Testis (tissue), 3 donors: ENCODE data around the gene DNASE1L3. TPM values are rescaled to one million over a fixed set of nuclear protein-coding genes. Genes with fewer than 3 reads are reported as not detected.

Experiments used
- DNase-seq: peaks from one replicate; pipeline ENCODE4 v3.0.0-alpha.2; 2019
- H3K27ac ChIP-seq, 2 donors: fragments of 200-600 bp; sonication (generic); one replicate each; pipeline ENCODE4 v1.5.1; 2019
- H3K27me3 ChIP-seq: fragments of 200-600 bp; sonication (generic); one replicate; pipeline ENCODE4 v1.5.1; 2019
- H3K36me3 ChIP-seq: fragments of 200-600 bp; sonication (generic); one replicate; pipeline ENCODE4 v1.5.1; 2017; ENCODE audit warnings: low read depth; ENCODE audit errors: missing control alignments
- H3K4me1 ChIP-seq: fragments of 200-600 bp; sonication (generic); one replicate; pipeline ENCODE4 v1.5.1; 2019
- H3K4me3 ChIP-seq, 2 donors: fragments of 200-600 bp; sonication (generic); one replicate each; pipeline ENCODE4 v1.5.1; 2017 to 2019
- H3K9me3 ChIP-seq: fragments of 200-600 bp; sonication (generic); one replicate; pipeline ENCODE4 v1.5.1; 2017
- POLR2A ChIP-seq: fragments of 450-650 bp; IDR thresholded peaks from one replicate; pipeline ENCODE4 v1.6.1; 2017; ENCODE audit warnings: antibody characterized with exemption, mild to moderate bottlenecking, moderate library complexity
- WGBS, 2 donors: methylation state at CpG; one replicate each; pipeline ENCODE4 v1.1.5; 2018; 5-methylcytosine and 5-hydroxymethylcytosine counted together
- intact Hi-C: fragments of 100-400 bp; cut with DNase I; formaldehyde crosslinking; loops from one replicate; pipeline ENCODE4 v1.15.1; 2023; ENCODE audit warnings: low total_unique reads
- polyA plus RNA-seq: library from polyadenylated mRNA; stranded (reverse); fragments of 350-450 nt; fragmentation: Illumina TruSeq; extraction: RNeasy Lipid Tissue Mini Kit (QIAGEN cat#74804); gene quantifications from one replicate; pipeline ENCODE4 v1.2.3, GENCODE V29; 2014; ENCODE audit warnings: low read depth, low replicate concordance; ENCODE audit not compliant: insufficient read depth
- total RNA-seq, 2 donors: library from RNA; depleted of rRNA; stranded (reverse); fragments of >200 nt; gene quantifications; one replicate each; pipeline ENCODE4 v1.2.3, GENCODE V29; 2016
- TF ChIP-seq, protein P1 (sequence below), 3 experiments: fragments of 450-650 bp in 2 of 3; fragments of 200-600 bp in 1 of 3; sonication (generic) in 1 of 3; IDR thresholded peaks; one replicate each; pipeline ENCODE4 v1.5.1; 2016 to 2019; ENCODE audit warnings: antibody characterized with exemption in 3 of 3, mild to moderate bottlenecking in 2 of 3, moderate library complexity in 1 of 3

DNASE1L3 gene
- total and polyA plus RNA-seq, 3 donors from 2014 or later = 1.2 to 8.2 (median 3.8) TPM

DNA sequence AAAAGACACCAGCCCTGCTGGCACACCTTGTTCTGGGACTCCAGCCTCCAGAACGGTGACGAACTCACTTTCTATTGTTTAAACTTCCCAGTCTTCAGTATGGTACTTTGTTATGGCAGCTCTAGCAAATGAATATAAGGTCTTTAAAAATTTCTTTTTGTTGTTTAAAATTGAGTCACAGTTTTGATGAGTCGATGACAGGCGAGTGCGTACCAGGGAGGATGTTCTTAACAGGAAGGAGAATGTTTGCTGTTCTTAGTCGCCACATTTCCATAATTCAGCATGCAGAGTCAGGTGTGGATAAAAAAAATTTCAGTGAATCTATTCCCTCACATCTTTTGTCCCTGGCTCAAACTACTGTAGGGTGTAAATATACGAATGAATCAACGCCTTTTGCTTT lies 12.4 kb downstream of the DNASE1L3 start:
- DNase-seq = no peak
- intact Hi-C loops = no loop called here
- WGBS, 2 donors = 79 to 87% methylated on average over 8 of the region's 8 CpGs
- Histone ChIP-seq H3K4me1 (peaks cover 14% of the 10 kb centered on the region), H3K4me3 (no peak overlapping the region), H3K27me3 (no peaks in the 10 kb centered on the region), H3K36me3 (no peaks in the 10 kb centered on the region), H3K27ac (peak overlapping the region in 1 of 2 donors; percentile 27), H3K9me3 (no peaks in the 10 kb centered on the region)
- no peak for TF ChIP-seq POLR2A

DNA sequence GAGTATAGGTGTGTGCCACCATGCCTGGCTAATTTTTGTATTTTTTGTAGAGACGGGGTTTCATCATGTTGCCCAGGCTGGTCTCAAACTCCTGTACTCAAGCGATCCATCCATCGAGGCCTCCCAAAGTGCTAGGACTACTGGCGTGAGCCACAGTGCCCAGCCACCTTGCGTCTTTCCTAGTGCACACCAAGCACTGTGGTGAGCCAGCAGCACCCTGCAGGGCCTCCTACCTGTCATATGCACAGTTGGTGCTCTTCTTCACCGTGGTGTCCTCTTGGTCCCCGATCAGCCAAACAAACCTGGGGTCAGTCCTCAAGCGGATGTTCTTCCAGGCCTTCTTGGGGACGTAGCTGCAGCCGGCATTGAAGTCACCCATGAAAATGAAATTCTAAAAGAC lies 13.2 kb downstream of the DNASE1L3 start:
- peaks cover 14% of the 10 kb centered on the region for H3K4me1 ChIP-seq
- H3K4me3 ChIP-seq = no peak overlapping the region
- intact Hi-C loops = no loop called here
- no peaks in the 10 kb centered on the region for H3K9me3 ChIP-seq
- WGBS, 2 donors = 92 to 99% methylated on average over 7 to 10 of the region's 10 CpGs
- no peaks in the 10 kb centered on the region for H3K27me3 ChIP-seq
- peak overlapping the region in 1 of 2 donors; percentile 27 for H3K27ac ChIP-seq
- no peaks in the 10 kb centered on the region for H3K36me3 ChIP-seq
- no peak for DNase-seq
- no peak for TF ChIP-seq POLR2A
- TF ChIP-seq, protein P1, sequence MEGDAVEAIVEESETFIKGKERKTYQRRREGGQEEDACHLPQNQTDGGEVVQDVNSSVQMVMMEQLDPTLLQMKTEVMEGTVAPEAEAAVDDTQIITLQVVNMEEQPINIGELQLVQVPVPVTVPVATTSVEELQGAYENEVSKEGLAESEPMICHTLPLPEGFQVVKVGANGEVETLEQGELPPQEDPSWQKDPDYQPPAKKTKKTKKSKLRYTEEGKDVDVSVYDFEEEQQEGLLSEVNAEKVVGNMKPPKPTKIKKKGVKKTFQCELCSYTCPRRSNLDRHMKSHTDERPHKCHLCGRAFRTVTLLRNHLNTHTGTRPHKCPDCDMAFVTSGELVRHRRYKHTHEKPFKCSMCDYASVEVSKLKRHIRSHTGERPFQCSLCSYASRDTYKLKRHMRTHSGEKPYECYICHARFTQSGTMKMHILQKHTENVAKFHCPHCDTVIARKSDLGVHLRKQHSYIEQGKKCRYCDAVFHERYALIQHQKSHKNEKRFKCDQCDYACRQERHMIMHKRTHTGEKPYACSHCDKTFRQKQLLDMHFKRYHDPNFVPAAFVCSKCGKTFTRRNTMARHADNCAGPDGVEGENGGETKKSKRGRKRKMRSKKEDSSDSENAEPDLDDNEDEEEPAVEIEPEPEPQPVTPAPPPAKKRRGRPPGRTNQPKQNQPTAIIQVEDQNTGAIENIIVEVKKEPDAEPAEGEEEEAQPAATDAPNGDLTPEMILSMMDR (IDR thresholded peaks at IDR 0.05) = no peak

GRCh38 chr3:58193682-58194407 lies 16.9 kb downstream of the DNASE1L3 start:
- intact Hi-C loops = no loop called here
- no peak for DNase-seq
- no peak for TF ChIP-seq POLR2A
- TF ChIP-seq, protein P1 (IDR thresholded peaks at IDR 0.05) = no peak
- H3K4me1 ChIP-seq = peaks cover 4% of the 10 kb centered on the region
- 94 to 96% methylated on average over 12 of the region's 12 CpGs for WGBS, 2 donors
- H3K27me3 ChIP-seq = no peaks in the 10 kb centered on the region
- H3K9me3 ChIP-seq = no peaks in the 10 kb centered on the region
- no peaks in the 10 kb centered on the region for H3K36me3 ChIP-seq
- H3K4me3 ChIP-seq = no peak overlapping the region
- H3K27ac ChIP-seq = no peak overlapping the region

DNA sequence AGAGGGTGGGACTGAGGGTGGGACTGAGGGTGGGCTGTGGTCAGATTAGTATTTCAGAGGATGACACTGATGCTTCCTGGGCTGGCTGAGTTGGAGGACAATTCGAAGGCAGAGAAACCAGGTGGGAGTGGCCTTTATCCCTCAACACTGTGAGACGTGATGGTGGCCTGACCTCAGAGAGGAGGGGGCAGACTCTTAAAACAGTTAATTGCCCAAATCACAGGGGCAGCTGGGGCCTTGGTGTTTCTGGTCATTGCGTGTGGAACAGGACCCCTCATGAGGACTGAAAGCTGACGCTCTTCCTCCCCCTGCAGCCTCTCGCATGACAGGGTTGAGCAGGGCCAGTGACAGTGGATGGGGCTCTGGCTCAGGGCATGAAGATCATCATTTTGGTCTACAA lies 18.7 kb downstream of the DNASE1L3 start:
- DNase-seq = no peak
- Histone ChIP-seq H3K27me3 (no peaks in the 10 kb centered on the region), H3K27ac (no peak overlapping the region), H3K36me3 (no peaks in the 10 kb centered on the region), H3K9me3 (no peaks in the 10 kb centered on the region), H3K4me3 (no peak overlapping the region), H3K4me1 (no peaks in the 10 kb centered on the region)
- TF ChIP-seq POLR2A = no peak
- TF ChIP-seq, protein P1 (IDR thresholded peaks at IDR 0.05) = no peak
- WGBS, 2 donors = 85 to 87% methylated on average over 5 of the region's 5 CpGs
- intact Hi-C loops = no loop called here

DNA sequence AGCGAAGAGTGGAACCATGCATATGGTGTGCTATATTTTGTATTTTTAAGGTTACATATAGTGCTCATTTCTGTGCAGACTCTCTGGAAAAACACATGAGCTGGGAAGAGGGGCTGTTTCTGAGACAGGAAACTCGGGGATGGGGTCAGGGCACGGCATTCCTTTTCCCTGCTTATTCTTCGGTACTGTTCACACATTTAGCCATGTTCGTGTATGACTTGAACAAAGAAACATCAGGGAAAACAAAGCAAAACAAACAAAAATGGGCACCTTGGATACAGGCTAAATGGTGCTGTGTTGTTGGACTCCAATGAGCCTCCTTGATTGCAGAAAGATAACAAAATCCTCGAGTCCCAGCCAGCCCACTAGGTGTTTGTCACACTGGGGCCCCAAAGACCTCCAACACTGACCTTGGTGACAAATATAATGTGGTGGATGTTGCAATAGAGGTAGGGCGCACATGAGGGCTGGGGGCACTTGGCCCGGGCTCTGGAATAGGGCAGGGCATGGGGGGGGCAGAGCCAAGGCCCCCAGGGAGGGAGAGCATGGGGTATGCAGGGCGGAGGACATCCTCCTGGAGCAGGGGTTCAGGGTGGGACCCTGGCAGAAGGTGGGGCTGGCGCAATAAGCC lies 19.3 kb downstream of the DNASE1L3 start:
- H3K27me3 ChIP-seq = no peaks in the 10 kb centered on the region
- no peak overlapping the region for H3K27ac ChIP-seq
- intact Hi-C loops = no loop called here
- H3K9me3 ChIP-seq = no peaks in the 10 kb centered on the region
- 80 to 81% methylated on average over 10 of the region's 10 CpGs for WGBS, 2 donors
- no peak overlapping the region for H3K4me3 ChIP-seq
- DNase-seq = no peak
- TF ChIP-seq POLR2A = no peak
- TF ChIP-seq, protein P1 (IDR thresholded peaks at IDR 0.05) = no peak
- H3K36me3 ChIP-seq = no peaks in the 10 kb centered on the region
- no peaks in the 10 kb centered on the region for H3K4me1 ChIP-seq
